Coronary artery (tissue), 2 donors: ENCODE data around the gene CHD5.

Source experiments
- DNase-seq: peaks from one replicate; pipeline ENCODE4 v3.0.0-alpha.2; 2017; ENCODE audit warnings: low spot score
- H3K27ac ChIP-seq, 2 donors: fragments of 200-600 bp; sonication (generic); one replicate each; pipeline ENCODE4 v1.5.1; 2016 to 2019
- H3K4me3 ChIP-seq: fragments of 200-600 bp; sonication (generic); 2 replicates; pipeline ENCODE4 v1.5.1; 2016; ENCODE audit warnings: mild to moderate bottlenecking, moderate library complexity
- TF ChIP-seq, protein P1 (sequence below): fragments of 200-600 bp; sonication (generic); IDR thresholded peaks from one replicate; pipeline ENCODE4 v1.5.1; 2019; ENCODE audit warnings: antibody characterized with exemption

The CHD5 gene

DNA sequence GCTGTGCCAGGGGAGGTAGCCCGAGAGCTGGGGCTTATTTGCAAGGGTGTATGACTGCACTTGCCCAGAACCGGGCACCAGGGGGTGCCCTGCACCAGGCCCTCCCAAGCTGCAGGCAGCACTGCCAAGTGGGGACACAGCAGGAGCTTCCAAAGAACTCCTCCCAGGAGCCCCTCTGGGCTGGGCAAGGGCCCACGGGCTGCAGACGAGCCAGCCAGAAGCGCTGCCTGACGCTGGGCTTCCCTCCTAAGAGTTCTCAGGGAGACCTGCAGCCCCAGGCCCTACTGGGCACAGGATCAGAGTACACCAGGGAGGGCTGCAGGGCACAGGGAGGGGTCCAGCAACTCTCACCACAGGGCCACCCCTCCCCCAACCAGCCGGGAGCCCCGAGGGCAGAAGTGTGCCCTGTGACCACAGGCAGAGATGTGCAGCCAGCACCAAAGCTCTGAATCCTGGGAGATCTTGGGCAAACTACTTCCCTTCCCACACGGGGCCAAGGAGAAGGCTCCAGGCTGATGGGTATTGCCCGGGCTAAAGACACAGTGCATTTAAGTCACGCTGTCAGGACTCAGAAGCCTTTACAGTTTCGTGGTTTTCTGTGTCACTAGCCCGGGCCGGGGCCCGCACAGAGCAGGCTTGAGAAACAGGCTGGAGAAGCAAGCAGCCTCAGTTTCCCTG is 71.0 kb downstream of the CHD5 start:
- no peak for DNase-seq
- no peak overlapping the region for H3K27ac ChIP-seq
- TF ChIP-seq, protein P1, sequence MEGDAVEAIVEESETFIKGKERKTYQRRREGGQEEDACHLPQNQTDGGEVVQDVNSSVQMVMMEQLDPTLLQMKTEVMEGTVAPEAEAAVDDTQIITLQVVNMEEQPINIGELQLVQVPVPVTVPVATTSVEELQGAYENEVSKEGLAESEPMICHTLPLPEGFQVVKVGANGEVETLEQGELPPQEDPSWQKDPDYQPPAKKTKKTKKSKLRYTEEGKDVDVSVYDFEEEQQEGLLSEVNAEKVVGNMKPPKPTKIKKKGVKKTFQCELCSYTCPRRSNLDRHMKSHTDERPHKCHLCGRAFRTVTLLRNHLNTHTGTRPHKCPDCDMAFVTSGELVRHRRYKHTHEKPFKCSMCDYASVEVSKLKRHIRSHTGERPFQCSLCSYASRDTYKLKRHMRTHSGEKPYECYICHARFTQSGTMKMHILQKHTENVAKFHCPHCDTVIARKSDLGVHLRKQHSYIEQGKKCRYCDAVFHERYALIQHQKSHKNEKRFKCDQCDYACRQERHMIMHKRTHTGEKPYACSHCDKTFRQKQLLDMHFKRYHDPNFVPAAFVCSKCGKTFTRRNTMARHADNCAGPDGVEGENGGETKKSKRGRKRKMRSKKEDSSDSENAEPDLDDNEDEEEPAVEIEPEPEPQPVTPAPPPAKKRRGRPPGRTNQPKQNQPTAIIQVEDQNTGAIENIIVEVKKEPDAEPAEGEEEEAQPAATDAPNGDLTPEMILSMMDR = no peak
- no peak overlapping the region for H3K4me3 ChIP-seq

GRCh38 chr1:6108476-6108875 is 71.6 kb downstream of the CHD5 start:
- TF ChIP-seq, protein P1 = no peak
- no peak for DNase-seq
- no peak overlapping the region for H3K4me3 ChIP-seq

GRCh38 chr1:6107409-6108356 is 72.4 kb downstream of the CHD5 start:
- no peak overlapping the region for H3K4me3 ChIP-seq
- TF ChIP-seq, protein P1 = no peak
- no peak overlapping the region for H3K27ac ChIP-seq
- DNase-seq = no peak

More at GRCh38 chr1:6108476-6108875, 71.6 kb downstream of the CHD5 start:
- no peak overlapping the region for H3K27ac ChIP-seq

DNA sequence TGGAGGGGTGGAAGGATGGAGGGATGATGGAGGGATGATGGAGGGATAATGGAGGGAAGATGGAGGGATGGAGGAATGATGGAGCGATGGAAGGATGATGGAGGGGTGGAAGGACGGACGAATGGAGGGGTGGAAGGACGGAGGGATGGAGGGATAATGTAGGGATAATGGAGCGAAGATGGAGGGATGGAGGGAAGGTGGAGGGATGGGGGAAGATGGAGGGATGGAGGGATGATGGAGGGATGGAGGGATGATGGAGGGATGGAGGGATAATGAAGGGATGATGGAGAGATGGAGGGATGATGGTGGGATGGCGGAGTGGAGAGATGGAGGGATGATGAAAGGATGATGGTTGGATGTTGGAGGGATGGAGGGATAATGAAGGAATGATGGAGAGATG is 73.1 kb downstream of the CHD5 start:
- DNase-seq = no peak
- H3K27ac ChIP-seq = no peak overlapping the region
- H3K4me3 ChIP-seq = no peak overlapping the region
- TF ChIP-seq, protein P1 = no peak

DNA sequence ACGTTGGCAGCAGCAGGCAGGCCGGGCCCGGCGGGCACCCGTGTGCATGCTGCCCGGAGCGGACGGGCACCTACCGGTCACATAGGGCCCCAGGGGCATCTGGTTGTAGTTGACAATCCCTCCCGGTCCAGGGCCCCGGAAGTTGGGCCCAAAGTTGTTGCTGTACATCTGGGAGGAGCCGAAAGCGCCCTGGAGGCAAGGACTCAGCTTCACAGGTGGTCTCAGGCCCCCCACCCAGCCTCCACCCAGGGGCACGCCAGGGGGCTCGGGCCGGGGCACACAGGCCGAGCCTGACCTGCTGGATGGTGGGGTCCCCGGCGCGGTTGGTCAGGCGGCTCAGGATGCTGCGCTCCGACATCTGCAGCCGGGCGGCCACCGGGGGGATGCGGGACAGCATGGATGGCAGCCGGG is 73.8 kb downstream of the CHD5 start:
- TF ChIP-seq, protein P1 = no peak
- Histone ChIP-seq H3K4me3 (no peak overlapping the region), H3K27ac (no peak overlapping the region)
- no peak for DNase-seq

GRCh38 chr1:6105763-6106162 is 74.4 kb downstream of the CHD5 start:
- no peak overlapping the region for H3K27ac ChIP-seq
- no peak overlapping the region for H3K4me3 ChIP-seq
- no peak for DNase-seq
- TF ChIP-seq, protein P1 = no peak
